Suppressor macrophage (primary cell): ENCODE measurements around the gene TLR5.
A peak's percentile ranks its signal among the peaks of the same experiment; 100 is the strongest.

Source experiments
- DNase-seq, 4 experiments: peaks; one replicate each; pipeline ENCODE4 v3.0.0-alpha.2; 2020 to 2022

Gene TLR5

DNA sequence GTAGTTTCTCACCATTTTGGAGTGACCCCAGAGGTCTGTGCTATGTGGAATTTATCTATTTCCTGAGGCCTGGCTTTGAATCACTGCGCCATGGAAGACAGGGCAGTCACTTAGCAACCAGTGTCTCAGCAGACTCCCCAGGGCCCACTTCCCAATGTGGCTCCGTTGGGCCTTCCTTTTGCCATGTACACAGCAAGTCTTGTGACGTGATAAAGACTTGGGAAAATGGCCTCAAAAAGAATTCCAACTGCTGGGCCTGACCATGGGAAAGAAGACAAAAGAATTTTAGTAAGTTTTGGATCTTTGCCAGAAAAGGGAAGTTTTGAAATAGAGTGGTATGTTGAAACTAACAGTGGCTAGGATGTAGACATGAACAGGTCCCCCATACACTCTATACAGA is 36.2 kb downstream of the TLR5 start:
- DNase-seq, result peak in 2 of 4 experiments; percentile 15 to 47

DNA sequence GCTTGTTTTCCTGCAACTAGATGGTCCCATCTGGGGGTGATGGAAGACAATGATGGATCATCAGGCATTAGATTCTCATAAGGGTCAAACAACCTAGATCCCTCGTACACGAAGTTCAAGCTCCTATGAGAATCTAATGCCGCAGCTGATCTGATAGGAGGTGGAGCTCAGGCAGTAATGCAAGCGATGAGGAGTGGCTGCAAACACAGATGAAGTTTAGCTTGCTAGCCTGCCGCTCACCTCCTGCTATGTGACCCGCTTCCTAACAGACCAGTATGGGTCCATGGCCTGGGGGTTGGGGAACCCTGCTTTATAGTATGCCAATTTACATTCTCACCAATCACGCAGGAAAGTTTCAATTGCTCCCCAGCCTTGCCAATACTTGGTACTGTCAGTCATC is 37.5 kb downstream of the TLR5 start:
- no peak for DNase-seq

DNA sequence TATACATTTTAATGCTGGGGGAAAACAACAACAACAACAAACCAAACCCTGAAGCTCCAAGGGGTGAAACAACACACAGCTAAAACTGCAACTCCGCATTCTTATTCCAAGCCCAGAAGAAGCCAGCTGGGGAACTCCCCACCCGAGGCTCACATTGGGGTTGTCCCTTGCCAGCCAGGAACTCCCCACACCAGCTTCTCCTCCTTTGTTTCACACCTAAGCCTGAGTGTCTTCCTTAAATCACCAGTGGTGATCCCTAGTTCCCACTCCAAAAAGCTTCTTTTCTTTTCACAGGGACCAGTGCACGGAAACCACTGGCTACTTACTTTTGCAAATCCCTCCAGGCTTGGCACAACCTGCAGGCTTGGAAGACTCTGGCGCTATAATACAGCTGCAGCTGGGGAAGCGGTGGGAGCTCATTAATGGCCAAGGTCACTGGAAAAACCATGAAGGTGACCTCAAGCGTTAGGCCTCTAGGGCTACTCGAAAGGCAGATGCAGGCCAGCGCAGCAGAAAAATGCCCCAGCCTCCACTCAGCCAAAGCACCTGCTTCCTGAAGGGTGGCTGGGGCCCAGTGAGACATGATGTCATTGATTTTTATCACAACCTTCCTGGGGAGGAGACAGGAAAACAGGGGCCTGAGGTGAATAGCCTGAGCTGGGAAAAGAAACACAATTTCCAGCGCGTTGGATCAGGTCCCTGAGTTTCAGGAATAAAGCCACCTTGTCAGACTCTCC is 40.1 kb downstream of the TLR5 start:
- no peak for DNase-seq

DNA sequence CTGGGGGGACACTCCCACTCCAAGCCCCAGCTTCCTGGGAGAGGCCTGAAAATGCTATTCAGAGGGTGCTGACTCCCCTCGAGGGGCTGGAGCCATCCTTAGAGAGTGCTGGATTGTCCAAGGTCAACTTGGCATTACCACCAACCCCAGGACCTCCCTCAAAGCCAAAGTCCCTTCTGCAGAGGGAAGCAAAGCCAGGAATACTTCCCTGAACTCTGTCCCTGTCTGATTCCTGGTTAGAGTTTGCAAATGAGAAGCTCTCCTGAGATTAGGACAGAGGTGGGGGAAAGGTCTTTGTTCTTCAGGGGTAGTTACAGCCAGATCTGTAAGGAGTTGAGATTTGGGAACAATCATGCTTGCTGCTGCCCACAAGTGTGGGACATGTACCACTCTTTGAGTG is 45.3 kb downstream of the TLR5 start:
- no peak for DNase-seq

DNA sequence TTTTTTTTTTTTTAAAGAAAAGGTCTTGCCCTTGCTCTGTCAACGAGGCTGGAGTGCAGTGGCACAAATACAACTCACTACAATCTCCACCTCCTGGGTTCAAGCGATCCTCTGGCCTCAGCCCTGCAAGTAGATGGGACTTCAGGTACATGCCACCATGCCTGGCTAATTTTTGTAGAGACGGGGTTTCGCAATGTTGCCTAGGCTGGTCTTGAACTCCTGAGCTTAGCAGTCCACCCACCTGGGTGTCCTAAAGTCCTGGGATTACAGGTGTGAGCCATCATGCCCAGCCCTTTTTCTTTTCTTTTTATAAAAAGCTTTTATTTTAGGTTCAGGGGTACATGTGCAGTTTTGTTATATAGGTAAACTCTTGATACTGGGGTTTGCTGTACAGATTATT is 47.2 kb downstream of the TLR5 start:
- DNase-seq, result no peak

DNA sequence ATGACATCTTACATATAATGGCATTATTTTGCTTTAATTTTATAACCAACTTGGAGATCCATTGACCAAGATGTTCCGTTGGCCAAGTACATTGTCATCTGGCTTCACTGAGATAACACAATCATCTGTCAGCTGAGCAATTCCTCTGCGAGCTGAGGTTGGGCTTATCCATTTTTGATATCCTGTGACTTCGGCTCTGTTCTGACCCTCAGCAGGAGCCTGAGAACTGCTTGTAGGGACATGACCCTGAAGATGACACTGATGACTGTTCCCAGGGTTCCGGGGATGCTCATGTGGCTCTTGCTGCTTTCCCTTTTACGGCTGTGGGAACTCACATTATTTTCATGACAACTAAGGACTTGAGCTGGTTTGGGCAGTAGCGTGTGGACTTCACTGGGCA is 51.2 kb downstream of the TLR5 start:
- DNase-seq, result no peak

DNA sequence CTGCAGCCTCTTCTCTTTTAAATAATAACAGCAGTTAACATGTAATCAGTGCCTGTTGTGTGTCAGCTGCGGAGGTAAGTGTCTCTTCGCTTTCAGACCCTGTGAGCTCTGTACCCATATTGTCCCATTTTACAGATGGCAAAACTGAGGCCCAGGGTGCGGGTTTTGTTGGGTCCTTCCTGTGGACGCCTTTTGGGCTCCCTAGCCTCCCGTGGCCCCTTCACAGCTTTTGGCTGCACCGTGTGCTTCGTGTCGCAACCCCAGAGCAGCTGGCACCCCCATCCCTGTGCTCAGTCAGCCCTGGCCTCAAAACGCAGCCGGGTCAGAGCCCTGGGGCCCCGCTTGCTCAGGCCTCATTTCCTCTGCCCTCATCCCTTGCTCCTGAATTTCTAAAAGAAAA is 53.8 kb downstream of the TLR5 start:
- DNase-seq, result no peak

DNA sequence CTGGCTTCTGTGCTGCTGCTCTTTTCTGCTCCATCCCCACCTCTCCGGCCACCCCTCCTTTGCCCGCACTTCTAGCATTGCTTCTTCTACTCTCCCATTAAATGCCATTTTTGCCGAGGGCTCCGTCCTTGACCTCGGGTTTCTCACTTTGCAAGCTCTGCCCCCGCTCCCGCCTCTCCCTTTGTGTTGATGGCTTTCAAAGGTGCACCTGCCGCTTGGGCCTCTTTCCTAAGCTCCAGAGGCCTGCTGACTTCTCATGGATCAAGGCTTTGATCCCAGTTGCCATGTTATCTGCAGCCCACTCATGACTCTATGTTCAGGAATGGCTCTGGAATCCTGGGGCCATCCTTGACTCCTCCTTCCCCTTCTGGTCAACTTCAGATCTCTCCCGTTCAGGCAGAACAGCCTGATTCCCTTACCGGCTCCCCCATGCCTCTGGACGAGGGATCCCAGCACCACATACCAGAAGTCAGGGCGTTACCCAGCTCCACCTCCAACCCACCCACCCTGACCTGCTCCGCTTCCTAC is 54.3 kb downstream of the TLR5 start:
- no peak for DNase-seq

DNA sequence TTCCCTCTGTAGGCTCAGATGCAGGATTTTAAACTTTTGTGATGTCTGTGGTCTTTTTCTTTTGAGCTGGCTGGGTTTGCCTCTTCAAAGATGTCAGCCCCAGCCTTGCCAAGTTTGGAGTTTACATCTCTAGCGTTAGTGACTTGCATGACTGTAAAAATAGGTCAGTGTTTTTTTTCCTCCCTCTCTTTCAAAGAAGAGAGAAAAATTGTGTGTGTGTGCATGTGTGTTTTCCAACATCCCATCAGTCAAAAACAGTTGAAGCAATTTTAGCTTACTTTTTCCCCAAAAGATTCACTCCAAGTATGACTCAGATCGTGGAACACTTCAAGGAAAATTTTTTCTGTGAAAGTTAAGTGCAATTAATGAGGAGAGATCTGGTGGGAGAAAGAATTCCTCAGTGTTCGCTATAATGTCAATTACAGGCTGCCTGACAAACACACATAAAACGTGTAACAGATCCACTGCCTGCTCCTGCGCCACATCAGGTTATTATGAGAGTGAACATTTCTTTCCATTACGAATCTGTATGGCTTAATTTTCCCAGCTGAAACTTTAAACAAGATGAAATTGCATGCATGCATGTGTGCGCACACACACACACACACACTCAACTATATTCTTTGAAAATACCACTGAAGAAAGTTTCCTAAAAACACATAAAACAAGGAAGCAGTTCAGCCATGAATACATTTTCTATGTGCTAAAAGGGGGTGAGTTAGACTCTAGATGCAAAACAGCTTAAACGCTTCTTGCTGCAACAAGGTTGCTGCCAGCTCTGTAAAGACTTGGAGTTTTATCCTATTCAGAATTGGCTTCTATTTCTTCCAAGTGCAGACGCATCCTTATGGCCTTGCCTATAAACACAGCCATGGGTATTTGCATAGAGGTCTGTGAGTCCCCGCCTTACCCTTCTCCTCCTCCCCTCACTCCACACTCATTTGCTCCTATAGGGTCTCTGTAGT is 55.5 kb downstream of the TLR5 start:
- DNase-seq, result no peak

DNA sequence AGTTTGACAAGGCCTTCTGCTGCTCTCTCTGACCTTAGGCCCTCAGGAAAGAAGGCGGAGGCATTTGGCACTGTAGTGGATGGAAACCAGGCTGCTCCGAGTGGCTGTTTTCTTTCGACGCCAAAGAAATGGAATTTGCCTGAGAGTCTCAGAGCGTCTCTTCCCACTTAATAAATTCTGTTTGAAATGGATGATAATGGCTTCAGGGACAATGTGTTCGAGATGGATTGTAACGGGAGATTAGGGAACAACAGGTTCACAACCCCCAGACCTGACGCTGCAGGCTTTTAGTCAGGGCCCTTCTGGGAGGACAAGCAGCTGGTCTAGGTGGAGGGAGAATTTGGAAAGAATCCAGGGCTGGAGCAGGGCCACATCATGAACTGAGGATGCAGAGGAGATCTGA is 58.6 kb downstream of the TLR5 start:
- no peak for DNase-seq

DNA sequence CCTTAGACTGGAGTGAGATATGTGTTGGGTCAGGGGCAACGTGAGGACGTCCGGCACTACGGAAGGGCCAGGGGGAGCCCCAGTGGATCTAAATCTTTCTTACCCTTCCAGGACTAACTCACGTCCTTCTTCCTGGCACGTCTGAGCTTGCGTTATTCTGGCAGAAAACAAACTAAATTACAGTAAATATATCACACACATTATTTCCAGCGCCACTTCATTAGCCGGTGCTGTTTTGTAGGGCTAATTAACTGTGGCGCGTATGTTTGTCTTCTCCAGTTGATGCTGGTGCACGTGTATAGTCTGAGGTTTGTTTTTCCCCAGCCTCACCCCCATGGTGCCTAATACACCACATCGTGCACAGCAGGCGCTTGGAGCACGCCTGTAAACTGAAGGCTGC is 59.2 kb downstream of the TLR5 start:
- no peak for DNase-seq

DNA sequence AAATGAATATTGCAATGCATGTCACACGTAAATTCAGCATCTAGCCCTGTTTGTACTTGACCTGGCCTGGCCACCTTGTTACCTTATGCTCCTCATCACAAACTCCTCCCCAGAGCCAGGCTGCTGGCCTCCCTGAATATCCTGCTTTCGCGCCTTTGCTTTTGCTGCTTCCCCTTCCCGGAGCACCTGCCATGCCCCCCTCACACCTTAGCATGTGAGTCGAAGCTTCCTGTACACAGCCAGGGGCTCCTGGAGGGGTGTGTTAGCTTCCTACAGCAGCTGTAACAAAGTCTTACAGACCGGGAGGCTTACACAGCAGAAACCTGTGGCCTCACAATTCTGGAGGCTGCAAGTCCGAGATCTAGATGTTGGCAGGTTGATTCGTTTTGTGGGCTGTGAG is 60.1 kb downstream of the TLR5 start:
- DNase-seq, result no peak

DNA sequence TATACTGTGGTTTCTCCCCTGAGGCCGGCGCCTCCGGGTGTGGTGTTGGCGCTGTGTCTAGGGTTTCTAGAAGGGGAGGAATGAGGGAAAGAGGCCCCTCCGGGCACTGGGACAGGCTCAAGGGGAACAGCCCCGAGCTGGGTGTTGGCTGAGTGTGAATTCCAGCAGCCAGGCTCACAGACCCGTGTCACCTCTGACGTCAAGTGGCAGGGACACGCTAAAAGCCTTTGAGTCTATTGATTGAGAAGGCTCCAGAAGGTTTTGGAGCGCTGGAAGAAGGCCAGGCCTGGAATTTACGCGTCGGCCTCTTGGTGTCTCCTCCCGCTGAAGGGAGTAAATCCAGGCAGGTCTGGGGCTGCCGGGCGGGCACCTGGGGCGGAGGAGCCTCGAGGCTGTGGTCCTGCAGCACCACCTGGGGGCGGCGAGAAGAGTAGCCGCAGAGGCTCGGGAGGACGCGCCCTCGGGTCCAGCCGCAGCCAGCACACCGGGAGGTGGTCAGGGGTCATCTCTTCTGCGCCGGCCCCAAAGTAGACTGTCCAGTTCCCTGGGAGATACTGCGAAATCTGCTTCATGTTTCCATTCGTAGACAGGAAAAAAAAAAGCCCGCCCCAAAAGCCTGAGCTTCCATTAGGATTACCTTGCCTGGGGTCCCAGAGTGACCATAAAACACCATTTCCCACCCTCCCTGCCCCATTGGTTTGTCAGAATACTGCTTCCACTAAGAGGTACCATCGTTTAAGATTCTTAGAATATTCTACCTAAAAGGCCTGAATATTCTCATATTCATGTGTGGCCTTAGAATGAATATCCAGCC is 61.7 kb downstream of the TLR5 start:
- DNase-seq, result peak; percentile 69 to 87 (median 82)

DNA sequence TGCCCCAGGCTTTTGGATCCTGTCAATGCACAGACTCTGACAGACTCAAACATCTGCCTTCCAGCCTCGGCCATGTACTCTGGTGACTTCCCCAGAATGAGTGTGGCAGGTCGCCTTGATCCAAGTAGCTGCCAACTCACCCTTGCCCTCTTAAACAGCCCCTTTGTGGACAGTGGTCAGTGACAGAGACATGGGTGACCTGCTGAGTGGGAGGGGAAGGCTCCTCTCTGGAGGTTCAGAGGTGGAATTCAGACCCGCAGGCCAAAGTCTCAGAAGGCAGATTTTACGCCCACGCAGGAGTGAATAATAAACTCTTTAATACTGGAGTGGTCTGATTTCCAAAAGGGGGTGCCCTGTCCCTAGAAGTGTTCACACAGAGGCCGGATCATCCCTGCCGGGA is 63.5 kb downstream of the TLR5 start:
- no peak for DNase-seq

DNA sequence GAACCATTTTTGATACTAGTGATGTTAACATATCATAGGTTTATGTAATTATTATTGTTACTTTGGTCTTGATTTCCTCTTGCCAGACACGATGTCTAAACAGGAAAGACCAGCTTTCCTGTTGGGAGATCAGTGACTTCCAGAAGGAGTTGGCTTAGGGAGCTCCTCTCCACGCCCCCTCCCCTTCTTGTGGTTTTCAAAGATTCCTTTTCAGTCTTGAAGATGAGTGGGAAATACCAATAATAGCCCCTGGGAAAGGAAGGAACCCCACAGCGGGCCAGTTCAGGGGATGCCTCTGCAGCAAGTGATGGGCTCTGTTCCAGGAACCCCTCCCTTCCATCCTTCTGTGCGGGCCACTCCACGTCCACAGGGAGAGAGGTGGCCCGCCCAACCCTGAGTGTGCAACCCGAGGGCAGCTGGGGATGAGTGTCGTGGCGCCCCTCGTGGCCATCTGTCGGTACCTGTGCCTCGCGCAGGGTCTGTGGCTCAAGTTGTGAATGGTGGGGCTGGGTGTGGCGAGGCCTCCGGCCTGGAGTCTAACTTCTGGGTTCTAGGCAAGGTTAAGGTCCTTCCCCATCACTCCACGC is 65.7 kb downstream of the TLR5 start:
- DNase-seq, result no peak

DNA sequence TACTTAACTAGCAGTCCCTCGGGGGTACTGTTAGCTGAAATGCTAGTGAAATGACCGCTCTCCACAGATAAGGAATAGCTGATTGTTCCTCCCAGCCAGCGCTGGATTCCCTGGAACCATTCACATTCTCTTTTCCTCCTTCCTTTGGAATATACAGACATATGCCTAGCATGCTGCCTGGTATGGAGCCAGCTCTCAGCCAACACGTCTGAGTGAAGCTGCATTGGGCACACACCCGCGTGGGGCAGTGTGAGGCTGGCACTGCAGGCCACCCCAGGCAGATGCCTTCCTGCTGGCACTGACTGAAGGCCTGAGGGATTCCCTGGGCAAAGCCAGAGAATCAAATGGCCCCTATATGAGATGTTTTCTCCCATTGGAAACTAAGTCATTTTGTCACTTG is 66.7 kb downstream of the TLR5 start:
- no peak for DNase-seq

DNA sequence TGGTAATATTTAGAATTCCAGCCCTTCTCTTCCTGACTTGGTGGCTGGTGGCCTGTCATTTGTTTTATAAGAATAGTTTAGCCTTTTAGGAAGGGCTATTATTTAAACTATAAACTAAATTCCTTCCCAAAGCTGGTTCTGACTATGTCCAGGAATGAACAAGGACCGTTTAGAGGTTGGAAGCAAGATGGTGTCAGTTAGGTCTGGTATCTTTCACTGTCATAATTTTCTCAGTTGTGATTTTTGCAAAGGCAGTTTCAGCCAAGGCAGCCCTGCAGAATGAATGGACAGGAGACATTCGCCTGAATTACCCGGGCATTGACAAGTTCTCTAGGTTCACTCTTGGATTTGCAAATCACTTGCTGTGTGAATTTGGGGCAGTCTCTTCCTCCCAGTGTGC is 67.2 kb downstream of the TLR5 start:
- no peak for DNase-seq

DNA sequence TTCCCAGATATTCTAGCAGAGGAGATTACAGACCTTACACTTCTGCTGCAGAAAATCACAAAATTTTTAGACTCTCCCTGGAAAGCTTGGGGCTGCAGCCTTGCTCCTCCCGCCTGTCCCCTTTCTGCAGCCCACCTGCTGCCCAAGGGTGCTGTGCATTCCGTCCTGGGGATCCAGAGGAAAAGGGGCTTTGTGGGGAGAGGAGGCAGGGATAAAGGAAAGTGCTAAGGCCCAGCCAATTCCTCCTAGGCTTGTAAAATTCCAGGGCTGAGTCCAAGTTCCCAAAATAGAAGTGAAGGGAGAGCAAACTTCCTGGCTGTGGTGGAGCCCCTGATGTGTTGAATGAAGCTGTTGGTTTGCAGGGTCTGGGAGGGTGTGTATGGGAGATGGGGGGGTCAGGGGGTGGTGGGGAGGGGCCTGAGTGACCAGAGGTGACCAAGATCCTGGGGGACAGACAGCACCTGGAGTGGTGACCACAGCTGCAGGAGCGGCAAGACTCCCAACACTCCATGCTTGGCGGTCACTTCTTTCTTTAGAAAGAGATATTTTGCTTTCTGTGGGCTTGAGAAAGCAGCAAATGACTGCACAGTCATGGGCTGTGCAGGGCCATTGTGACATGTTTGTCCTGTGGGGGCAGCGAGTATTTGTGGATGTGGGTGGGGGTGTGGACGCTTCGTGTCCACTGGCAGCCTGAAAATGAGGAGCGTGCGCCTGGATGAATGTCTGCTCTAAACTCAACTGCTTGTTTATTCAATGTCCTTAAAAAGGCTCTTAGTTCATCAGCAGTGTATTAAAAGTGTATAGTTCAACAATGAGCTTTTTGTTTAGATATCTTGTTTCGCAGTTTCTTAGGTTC is 68.4 kb downstream of the TLR5 start:
- DNase-seq, result no peak

DNA sequence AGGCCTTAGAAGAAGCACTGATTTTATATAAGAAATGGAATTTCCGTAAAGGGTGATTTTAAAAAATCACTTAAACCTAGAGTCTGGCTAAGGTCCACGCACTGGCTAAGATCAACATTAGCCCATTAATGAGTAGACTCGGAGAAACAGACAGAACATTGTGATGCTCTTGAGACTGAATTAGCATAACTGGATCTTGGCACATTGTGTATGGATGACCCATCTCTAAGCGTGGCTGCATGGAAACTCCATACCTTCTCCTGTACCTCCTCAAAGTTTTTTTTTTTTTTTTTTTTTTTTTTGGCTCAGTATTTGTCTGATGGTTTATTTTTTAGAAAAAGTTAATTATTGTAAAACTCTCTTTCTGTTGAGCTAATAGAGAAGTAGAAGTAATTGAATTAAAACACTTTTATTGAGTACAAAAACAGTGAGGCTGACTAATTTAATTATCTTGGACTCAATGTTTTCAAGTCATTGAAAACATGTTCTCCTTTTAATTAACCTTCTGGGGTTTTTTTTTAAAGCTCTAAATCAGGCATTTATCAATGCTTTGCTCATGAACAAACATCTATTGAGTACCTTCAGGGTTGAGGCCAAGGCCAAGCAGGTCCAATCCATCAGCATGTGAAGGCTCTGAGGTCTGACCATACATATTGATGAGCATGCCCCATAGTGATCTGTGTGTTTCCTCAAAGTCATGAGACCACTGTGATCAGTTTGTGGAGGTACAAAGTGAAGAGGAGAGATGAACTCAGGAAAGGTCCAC is 74.0 kb downstream of the TLR5 start:
- DNase-seq, result no peak

DNA sequence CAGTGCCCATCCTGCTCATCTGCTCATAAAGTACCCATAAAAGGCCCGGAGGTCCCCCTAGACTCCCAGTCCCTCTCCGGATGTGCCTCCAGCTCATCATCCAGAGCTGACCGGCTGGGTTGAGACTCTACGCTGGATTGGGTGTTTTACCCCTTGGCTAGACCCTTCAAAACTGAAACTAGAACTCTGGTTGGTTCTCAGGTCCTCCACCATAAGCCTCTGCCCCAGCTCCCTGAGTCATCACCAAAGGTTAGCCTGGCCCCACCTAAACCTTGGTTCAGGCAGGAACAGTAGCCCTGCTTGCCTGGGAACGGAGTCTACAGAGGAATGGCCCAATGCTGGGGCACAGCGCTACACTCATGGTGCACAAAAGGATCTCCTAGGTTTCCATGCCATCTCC is 75.1 kb downstream of the TLR5 start:
- DNase-seq, result no peak

DNA sequence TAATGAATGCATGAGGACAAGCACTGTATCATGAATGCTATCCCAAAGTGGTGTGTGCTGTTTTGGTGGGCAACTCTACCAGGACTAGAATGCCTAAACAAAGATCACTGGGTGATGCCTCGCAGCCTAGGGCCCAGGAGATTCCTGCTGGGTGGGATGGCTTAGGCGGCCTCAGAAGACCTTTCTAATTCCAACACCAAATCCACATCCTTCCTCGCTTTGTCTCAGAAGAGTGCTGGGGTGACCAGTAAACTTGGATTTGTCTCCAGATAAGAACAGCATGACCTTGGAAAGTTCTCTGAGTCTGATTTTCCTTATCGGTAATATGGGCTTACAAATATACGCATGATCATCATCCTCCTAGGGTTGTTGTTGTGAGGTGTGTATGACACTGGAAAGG is 76.6 kb downstream of the TLR5 start:
- DNase-seq, result no peak
